T-helper 2 cell (primary cell): Measurements from ENCODE around the gene ZPR1.
A peak's percentile ranks its signal among the peaks of the same experiment; 100 is the strongest.
"Not testable (repeated sequence)": the region's sequence is repeated elsewhere in the genome, so short reads cannot be mapped to it uniquely, and the experiment has no call there.

Experiments used
- DNase-seq, 5 experiments: peaks; one replicate each; pipeline versions ENCODE4 v3.0.0 to v3.0.0-alpha.2; 2012 to 2022

The ZPR1 gene

DNA sequence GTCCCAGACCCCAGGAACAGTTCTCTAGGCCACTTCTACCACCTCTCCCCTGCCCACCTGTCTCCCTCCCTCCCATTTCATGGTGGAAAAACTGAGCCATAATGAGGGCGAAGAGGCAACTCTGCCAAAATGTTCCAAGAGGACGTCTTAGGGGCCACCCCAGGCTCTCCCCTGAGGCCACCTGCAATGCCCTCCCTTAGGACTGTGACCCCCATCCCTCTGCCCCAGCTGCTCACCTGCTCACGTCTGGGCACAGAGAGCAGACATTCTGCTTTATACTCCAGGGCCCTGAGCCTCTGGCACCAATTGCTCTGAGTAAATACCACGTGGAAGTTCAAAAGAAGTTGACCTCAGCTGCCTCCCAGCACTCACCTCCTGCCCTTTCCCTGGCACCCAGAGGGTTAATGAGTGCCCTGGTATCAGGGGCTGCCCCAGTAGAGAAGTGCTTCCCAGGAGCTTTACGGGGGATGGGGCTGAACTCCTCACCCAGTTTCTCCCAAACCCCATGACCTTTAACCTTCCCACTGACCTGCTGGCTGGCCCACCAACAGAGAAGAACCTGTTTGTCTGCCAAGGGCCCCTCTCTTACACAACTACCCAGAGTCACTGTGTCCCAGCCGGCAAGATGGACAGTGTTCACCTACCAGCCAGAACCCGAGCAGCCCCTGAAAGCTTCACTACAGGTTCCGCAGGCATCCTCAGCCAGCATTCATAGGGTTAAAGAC, 4.5 kb upstream of the ZPR1 start:
- no peak for DNase-seq

- no peak for DNase-seq
Observed at GRCh38 chr11:116791813-116792143, 4.0 kb upstream of the ZPR1 start, which contains the start of gene APOA5. Gene APOA5 (minus strand): TSS chr11:116791879. CDS start chr11:116791860, 19 bp downstream.

- peak; percentile 57 to 68 (median 65) for DNase-seq
Observed at GRCh38 chr11:116791002-116791812, 3.4 kb upstream of the ZPR1 start.

- DNase-seq: no peak
Observed at GRCh38 chr11:116790167-116791001, 2.6 kb upstream of the ZPR1 start.

- DNase-seq: no peak
Observed at GRCh38 chr11:116788975-116789374, 1.2 kb upstream of the ZPR1 start.

DNA sequence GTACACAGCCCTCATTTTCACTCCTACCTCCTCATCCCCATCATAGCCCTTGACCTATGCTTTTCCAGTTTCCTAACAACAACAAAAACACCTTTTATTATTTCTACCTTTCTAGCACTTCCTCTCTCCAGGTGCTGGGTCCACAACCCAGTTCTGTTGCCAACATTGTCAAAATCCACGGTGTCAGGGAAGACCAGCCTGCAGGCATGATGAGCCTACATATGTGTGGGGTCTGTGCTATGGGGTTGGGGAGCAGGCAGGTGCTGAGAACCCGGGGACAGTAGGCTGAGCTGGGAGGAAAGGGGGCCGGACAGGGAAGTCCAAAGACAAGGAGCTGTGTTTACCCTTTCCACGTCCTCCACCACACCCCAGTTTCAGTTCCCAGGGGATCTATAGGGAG, 711 bp upstream of the ZPR1 start:
- no peak for DNase-seq

DNA sequence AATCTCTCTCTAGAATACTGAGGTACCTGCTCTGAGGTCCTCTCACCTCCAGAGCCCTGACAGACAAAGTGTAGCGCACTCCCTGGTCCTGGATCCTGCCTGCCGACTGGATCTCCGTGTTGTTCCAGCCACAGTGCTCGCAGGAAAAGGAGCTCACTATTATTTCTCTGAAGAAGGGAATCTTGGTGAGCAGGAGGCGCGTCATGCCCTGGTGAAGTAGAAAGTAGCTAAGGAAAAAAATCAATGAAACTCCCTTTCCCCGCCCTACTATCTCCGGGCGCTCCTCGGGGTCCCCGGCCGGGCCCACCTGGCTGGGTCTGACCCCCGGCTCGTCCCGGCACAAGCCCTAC, 412 bp downstream of the ZPR1 start:
- no peak for DNase-seq

DNA sequence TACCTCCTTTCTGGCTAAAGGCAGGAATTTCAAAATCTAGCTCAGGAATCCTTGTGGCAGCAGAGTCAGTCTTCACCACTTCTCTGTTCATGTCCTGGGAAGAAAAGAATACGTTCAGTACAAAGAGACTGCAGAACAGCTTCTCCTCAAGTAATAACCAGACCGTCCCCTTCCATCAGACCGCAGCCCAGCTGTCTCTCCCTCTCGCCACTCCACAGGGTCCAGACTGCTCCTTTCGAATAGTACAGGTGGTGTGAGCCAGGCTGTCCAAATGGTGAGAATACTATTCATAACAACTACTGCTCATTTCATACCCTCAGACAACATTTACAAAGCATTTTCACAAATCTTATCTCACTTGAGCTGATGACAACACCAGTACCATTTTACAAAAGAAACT, 857 bp downstream of the ZPR1 start:
- no peak for DNase-seq

- no peak for DNase-seq
Observed at GRCh38 chr11:116786326-116786725, 1.5 kb downstream of the ZPR1 start.

DNA sequence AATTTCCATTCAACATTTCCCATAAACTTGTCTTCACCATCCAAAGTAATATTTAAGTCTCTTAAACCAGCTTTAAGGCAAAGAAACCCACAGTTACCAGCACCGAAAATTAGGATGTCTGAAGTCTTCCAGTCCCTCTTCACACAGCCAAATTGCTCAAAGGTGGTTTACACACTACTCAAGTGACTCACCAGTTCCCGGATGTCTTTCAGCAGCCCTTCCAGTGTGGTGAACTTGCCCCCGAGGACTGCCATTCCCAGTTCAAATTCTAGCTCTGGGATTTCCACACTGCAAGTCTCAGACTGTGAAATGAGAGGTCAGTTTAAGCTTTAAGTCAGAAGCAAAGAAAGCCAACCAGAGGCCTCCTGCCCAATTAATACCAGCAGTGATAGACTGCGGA, 5.1 kb downstream of the ZPR1 start:
- DNase-seq: peak in 1 of 5 experiments; percentile 51

- no peak for DNase-seq
Observed at GRCh38 chr11:116778556-116778955, 9.3 kb downstream of the ZPR1 start.

- DNase-seq: no peak
Observed at GRCh38 chr11:116777056-116777455, 10.8 kb downstream of the ZPR1 start.

DNA sequence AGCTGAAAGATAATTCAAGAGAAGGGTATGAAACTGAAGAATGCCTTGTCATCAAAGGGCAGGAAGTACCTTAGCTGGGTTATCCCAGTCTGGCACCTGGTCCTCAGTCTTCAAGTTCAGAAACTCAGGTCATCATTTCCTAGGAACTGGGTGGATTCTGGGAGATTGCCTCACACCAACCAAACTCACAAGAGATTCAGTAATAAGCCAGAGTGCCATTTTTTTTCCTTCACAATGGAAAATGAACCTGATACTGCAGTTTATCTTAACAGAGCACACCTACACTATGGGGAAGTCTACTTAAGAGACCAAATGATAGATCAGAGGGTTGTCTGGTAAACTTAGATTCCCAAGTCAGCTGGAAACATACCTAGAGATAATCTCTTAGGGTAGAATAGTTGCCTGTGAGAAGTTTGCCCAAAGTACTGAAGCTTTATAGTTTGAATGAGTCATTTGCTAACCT, 11.3 kb downstream of the ZPR1 start:
- DNase-seq: no peak

- DNase-seq: no peak
Observed at GRCh38 chr11:116775975-116776374, 11.8 kb downstream of the ZPR1 start.

- DNase-seq: no peak
Observed at GRCh38 chr11:116774661-116775060, 13.2 kb downstream of the ZPR1 start.

- peak in 1 of 5 experiments; percentile 62 for DNase-seq
Observed at GRCh38 chr11:116773203-116774097, 14.4 kb downstream of the ZPR1 start.

DNA sequence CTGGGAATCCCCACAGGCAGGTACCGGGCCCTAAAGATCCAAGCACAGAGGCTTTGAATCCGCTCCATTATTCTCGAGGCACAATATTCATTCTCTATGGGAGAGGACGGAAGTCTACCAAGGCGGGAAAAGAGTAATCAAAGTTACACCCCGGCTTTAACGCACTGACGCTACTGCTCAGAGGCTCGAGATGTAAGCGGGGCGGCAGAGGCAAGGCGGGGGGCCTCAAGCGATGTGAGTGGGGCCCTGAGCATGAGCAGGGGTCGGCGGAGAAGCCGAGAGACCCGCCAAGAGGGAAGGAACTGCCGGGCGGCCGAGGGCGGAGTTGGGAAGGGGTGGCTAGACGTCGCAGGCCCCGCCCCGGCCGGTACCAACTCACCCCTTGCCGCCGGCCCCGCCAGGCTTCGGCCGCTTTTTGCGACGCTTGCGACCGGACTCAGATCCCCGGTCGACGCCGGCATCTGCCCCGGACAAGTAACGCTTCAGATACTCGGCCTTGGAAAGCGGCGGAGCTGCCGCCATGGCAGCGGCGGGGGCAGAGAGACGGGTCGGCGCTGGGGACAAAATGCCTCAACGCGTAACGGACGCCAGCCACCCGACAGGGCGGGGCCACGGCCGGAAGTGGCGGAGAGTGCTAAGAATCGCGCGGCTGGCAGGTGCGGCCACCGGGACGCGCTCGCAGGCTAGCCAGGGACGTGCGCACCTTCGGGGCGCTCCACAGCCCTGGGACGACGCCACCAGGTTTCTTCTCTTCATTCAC, 15.2 kb downstream of the ZPR1 start, which contains the start of gene BUD13:
BUD13 (minus strand) TSS at position 545 of the 760 bp plus-strand sequence; CDS start at position 522, 23 bp downstream.
- DNase-seq: peak; percentile 91 to 96 (median 93)

GRCh38 chr11:116771935-116772334, 15.9 kb downstream of the ZPR1 start:
- no peak for DNase-seq

DNA sequence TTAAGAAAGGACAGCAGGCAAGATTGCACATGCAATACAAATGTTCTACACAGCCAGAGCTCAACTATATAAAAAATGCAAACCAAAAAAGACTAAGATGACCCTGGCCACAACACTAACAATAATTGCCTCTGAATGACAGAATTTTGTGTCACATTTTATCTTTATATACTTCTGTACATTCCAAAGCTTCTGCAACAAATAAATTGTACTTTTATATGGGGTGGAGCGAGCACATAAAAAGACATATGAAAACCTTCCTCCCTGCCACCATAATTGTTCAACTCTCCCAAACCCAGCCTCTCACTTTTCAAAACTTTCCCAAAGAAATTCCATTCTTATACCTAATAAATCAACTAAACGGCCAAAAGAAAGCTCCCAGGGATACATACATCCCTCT, 25.7 kb downstream of the ZPR1 start:
- no peak for DNase-seq

GRCh38 chr11:116756044-116756443, 31.8 kb downstream of the ZPR1 start:
- not testable (repeated sequence) for DNase-seq

DNA sequence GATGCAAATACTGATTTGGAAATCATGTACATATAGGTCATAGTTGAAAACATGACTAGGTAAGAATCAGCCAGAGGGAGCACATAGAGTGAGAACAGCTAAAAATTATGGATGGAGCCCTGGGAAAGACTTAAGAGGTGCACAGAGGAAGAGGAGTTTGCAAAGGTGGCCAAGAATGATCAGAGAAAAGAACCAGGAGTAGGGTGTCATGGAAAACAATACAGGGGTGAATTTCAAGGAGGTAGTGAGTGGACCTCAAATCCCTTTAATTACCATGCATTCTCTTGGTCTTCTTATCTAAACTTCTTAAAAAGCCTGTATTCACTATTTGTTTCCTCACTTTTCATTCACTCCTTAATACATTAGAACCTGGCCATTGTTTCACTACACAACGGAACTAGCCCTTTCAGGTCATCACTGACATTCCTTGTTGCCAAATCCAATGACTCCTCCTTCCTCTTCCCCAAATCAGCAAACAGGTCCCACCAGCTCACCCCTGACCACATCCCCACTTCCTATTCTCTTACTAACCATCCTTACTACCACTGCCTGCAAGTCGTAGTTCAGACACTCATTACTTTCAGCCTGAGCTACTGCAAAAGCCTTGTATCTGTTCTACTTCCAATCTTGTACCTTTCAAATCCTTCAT, 37.6 kb downstream of the ZPR1 start:
- DNase-seq: no peak
